A549 treated with RU486 at 1 μM for 4 hours (cell line): ENCODE results near the gene GKAP1. TPM values are rescaled to one million over a fixed set of nuclear protein-coding genes. Genes with fewer than 3 reads are reported as not detected.

ENCODE experiments used
- total RNA-seq: library from RNA; stranded (reverse); fragments of 200-300 nt; extraction: Qiagen RNA extraction; gene quantifications from 5 replicates; pipeline ENCODE4 v1.2.3, GENCODE V29; 2022; ENCODE audit warnings: low read depth

GKAP1 gene
- 3.9 to 6.1 TPM (median 5.4 TPM) in 5 replicates for total RNA-seq

GRCh38 chr9:83817356-83818278, at the start of gene GKAP1:
TSS of gene GKAP1 (minus strand) at chr9:83817769. CDS start at chr9:83806517, 11,252 bp downstream.

GRCh38 chr9:83707768-83708514, 109.6 kb downstream of the GKAP1 start, which contains the start of gene UBQLN1:
TSS of gene UBQLN1 (minus strand) at chr9:83707958. CDS start at chr9:83707679, 279 bp downstream.

Other genes starting within 250 kb of the GKAP1 start
- gene IDNK, start 194.6 kb downstream of the GKAP1 start, total RNA-seq = 4.4 to 7.8 TPM (median 6.5 TPM) in 5 replicates
- gene UBQLN1, start 109.8 kb downstream of the GKAP1 start, total RNA-seq = 106 to 120 TPM (median 113 TPM) in 5 replicates
- 0.46 to 1.6 TPM (median 1.2 TPM) in 5 replicates for gene KIF27, start 103.7 kb upstream of the GKAP1 start, total RNA-seq
- 533 to 712 TPM (median 580 TPM) in 5 replicates for gene HNRNPK, start 162.4 kb upstream of the GKAP1 start, total RNA-seq
- gene RMI1, start 163.0 kb upstream of the GKAP1 start, total RNA-seq = 4.5 to 12.9 TPM (median 10.9 TPM) in 5 replicates